ENCODE measurements around the gene DEPDC5. TPM values are rescaled to one million over a fixed set of nuclear protein-coding genes. Genes with fewer than 3 reads are reported as not detected.

The DEPDC5 gene
- total and polyA plus RNA-seq, 10 of the 15 experiments (the other 5 are each of a cell fraction or from before 2014, with no cell fraction given), result 3.0 to 38.9 (median 22.8) TPM

- TF ChIP-seq E4F1 (IDR thresholded peaks at IDR 0.05; ENCODE audit: borderline replicate concordance, partially characterized antibody), result no peak
- TF ChIP-seq HCFC1 (IDR thresholded peaks at IDR 0.05; ENCODE audit: low read length), result no peak
Observed at GRCh38 chr22:31773416-31773815, 19.6 kb downstream of the DEPDC5 start (continued).

- Histone ChIP-seq H3K4me1 (ENCODE audit: control insufficient read depth, insufficient read depth, low read length) (no peaks in the 10 kb centered on the region), H3K27ac (ENCODE audit: control insufficient read depth, insufficient read depth) (no peak overlapping the region), H3K36me3 (ENCODE audit: control insufficient read depth in 2 of 2, insufficient read depth in 2 of 2, low read length in 1 of 2) (peaks cover 8 to 22% of the 10 kb centered on the region in 2 experiments), H2AFZ (ENCODE audit: control insufficient read depth, low read depth, low read length) (no peak overlapping the region), H3K9ac (ENCODE audit: control insufficient read depth, insufficient read depth, low read length) (no peak overlapping the region), H3K79me2 (ENCODE audit: control insufficient read depth, insufficient read depth, low read length) (no peaks in the 10 kb centered on the region), H3K9me3 (replicated peaks; ENCODE audit: control insufficient read depth, insufficient read depth, low read length) (no peaks in the 10 kb centered on the region), H3K27me3 (replicated peaks in 1 of 2; ENCODE audit: control insufficient read depth in 2 of 2, insufficient read depth in 2 of 2, low read length in 1 of 2) (no peaks in the 10 kb centered on the region), H3K4me2 (ENCODE audit: control insufficient read depth, insufficient read depth) (no peak overlapping the region), H3K4me3 (no peak overlapping the region), H4K20me1 (ENCODE audit: control insufficient read depth, insufficient read depth) (no peaks in the 10 kb centered on the region)
- 93% methylated on average over 4 of the region's 4 CpGs for WGBS (ENCODE audit: insufficient coverage, insufficient replicate concordance, low lambda C conversion rate, missing lambda C conversion rate)
- intact Hi-C loops (cut with micrococcal nuclease; ENCODE audit: unreplicated experiment) (no loop called here), in situ Hi-C loops (cut with MboI) (no loop called here)
- ATAC-seq (no peak), DNase-seq (ENCODE audit: low read depth, low spot score) (no peak), FAIRE-seq (no peak)
- BruUV-seq (replicated peaks), result no TSS peak
- SMC1A ChIA-PET (ENCODE audit: uncharacterized antibody, unreplicated experiment), result no interaction called here
- CTCF ChIA-PET, result interaction anchor here (0.6 kb wide), 1 partner anchor 9 kb away, joined by 3 read pairs; no protein-coding TSS in a partner anchor
- TF ChIP-seq ATF2 (IDR thresholded peaks at IDR 0.05; ENCODE audit: low read length), result no peak
- TF ChIP-seq ZNF24 (IDR thresholded peaks at IDR 0.05), result no peak
- no peak for TF ChIP-seq SREBF1 (IDR thresholded peaks at IDR 0.05; ENCODE audit: low read length)
- TF ChIP-seq SMARCA5 (IDR thresholded peaks at IDR 0.05), result no peak
- RAD21 ChIA-PET (ENCODE audit: unreplicated experiment), result no interaction called here
- POLR2A ChIA-PET, result no interaction called here
Observed at GRCh38 chr22:31776231-31776630, 22.4 kb downstream of the DEPDC5 start.
